Testis (tissue), 2 donors: ENCODE measurements around the gene STK35.

ENCODE experiments used
- CTCF ChIP-seq, 3 experiments: fragments of 450-650 bp in 2 of 3; fragments of 200-600 bp in 1 of 3; sonication (generic) in 1 of 3; IDR thresholded peaks; one replicate each; pipeline ENCODE4 v1.5.1; 2016 to 2019; ENCODE audit warnings: antibody characterized with exemption in 3 of 3, mild to moderate bottlenecking in 2 of 3, moderate library complexity in 1 of 3
- POLR2A ChIP-seq: fragments of 450-650 bp; IDR thresholded peaks from one replicate; pipeline ENCODE4 v1.6.1; 2017; ENCODE audit warnings: antibody characterized with exemption, mild to moderate bottlenecking, moderate library complexity

DNA sequence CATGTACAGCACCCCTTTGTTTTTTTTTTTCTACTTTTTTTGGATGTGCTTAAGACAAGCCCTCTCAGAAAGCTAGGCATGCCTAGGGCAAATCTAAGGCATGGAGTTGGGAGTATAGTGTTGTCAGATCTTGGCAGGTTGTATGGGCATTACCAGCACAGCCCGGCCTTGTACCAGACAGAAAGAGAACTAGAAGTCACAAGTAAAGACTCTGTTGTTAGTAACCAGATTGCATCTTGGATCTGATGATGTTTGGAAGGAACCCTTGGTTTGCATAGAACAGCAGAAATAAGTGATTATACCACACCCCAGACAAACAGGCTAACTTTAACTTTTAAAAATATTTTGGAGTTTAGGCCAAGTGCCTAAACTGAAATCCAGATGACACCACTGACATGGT, 25.6 kb downstream of the STK35 start:
- TF ChIP-seq CTCF (IDR thresholded peaks at IDR 0.05) (no peak), POLR2A (no peak)
